GM12878 (cell line): Measurements from ENCODE around the gene COL4A2. TPM values are rescaled to one million over a fixed set of nuclear protein-coding genes. Genes with fewer than 3 reads are reported as not detected.

ENCODE experiments used
- ATAC-seq: fragments of 200-7000 bp; cut with Tn5 transposase; 3 replicates; pipeline ENCODE4 v1.9.1; 2020; ENCODE audit warnings: mild to moderate bottlenecking, moderate library complexity
- BruUV-seq: library from RNA; stranded (reverse); fragments of 400-500 nt; replicated peaks from 2 replicates; lab custom pipeline; 2021; lab: Mats Ljungman, UMichigan
- CTCF ChIA-PET: fragments of 300-600 bp; sonication (Branson Sonifier 250); formaldehyde crosslinking; extraction: SDS; loops from one replicate; lab custom pipeline; 2021; ENCODE audit warnings: inconsistent platforms; lab: Yijun Ruan, JAX
- POLR2A ChIA-PET: fragments of 350-600 bp; formaldehyde crosslinking; extraction: SDS; loops from one replicate; lab custom pipeline; 2021; ENCODE audit warnings: inconsistent platforms; lab: Charles Lee
- RAD21 ChIA-PET: fragments of 300-600 bp; sonication (Branson Sonifier 250); formaldehyde crosslinking; loops from one replicate; lab custom pipeline; 2023; ENCODE audit warnings: antibody characterized with exemption; ENCODE audit not compliant: unreplicated experiment; lab: Charles Lee
- SMC1A ChIA-PET: fragments of 300-600 bp; sonication (Branson Sonifier 250); formaldehyde crosslinking; loops from one replicate; lab custom pipeline; 2023; ENCODE audit not compliant: unreplicated experiment, uncharacterized antibody; lab: Charles Lee
- DNase-seq: peaks from one replicate; pipeline ENCODE4 v3.0.0-alpha.2; 2011; ENCODE audit warnings: low read depth, low spot score
- FAIRE-seq: peaks from 3 replicates; lab custom pipeline; 2011; peaks lifted over from hg19 to GRCh38; lab: Jason Lieb, UNC
- H2AFZ ChIP-seq: 2 replicates; pipeline ENCODE4 v1.6.0; 2011; ENCODE audit warnings: low read depth, low read length, control low read depth; ENCODE audit not compliant: control insufficient read depth
- H3K27ac ChIP-seq: 2 replicates; pipeline ENCODE4 v1.5.1; 2011; ENCODE audit warnings: control low read depth; ENCODE audit not compliant: control insufficient read depth, insufficient read depth
- H3K27me3 ChIP-seq, 2 experiments: replicated peaks in 1 of 2; 2 replicates each; pipeline versions ENCODE4 v1.6.0 to v1.6.1; 2011; ENCODE audit warnings: low read length in 1 of 2; ENCODE audit not compliant: control insufficient read depth in 2 of 2, insufficient read depth in 2 of 2
- H3K36me3 ChIP-seq, 2 experiments: 2 replicates each; pipeline ENCODE4 v1.5.1; 2011; ENCODE audit warnings: low read length in 1 of 2; ENCODE audit not compliant: control insufficient read depth in 2 of 2, insufficient read depth in 2 of 2
- H3K4me1 ChIP-seq: 2 replicates; pipeline ENCODE4 v1.6.1; 2011; ENCODE audit warnings: mild to moderate bottlenecking, low read length, moderate library complexity, mixed read lengths; ENCODE audit not compliant: control insufficient read depth, insufficient read depth
- H3K4me2 ChIP-seq: 2 replicates; pipeline ENCODE4 v1.6.0; 2011; ENCODE audit warnings: control low read depth; ENCODE audit not compliant: control insufficient read depth, insufficient read depth
- H3K4me3 ChIP-seq: fragments of 200-600 bp; sonication (generic); 2 replicates; pipeline ENCODE4 v1.5.1; 2016
- H3K79me2 ChIP-seq: 2 replicates; pipeline ENCODE4 v1.6.0; 2011; ENCODE audit warnings: low read length; ENCODE audit not compliant: control insufficient read depth, insufficient read depth
- H3K9ac ChIP-seq: 2 replicates; pipeline ENCODE4 v1.8.0; 2011; ENCODE audit warnings: low read length, control low read depth, mixed read lengths; ENCODE audit not compliant: control insufficient read depth, insufficient read depth
- H3K9me3 ChIP-seq: replicated peaks from 3 replicates; pipeline ENCODE4 v1.5.1; 2011; ENCODE audit warnings: mild to moderate bottlenecking, low read length; ENCODE audit not compliant: control insufficient read depth, insufficient read depth
- H4K20me1 ChIP-seq: 2 replicates; pipeline ENCODE4 v1.6.0; 2011; ENCODE audit not compliant: control insufficient read depth, insufficient read depth
- MEF2B ChIP-seq: fragments of 450-650 bp; IDR thresholded peaks from 2 replicates; pipeline ENCODE4 v1.6.1; 2018; ENCODE audit warnings: mild to moderate bottlenecking, moderate library complexity; ENCODE audit not compliant: partially characterized antibody, poor library complexity, severe bottlenecking
- POU2F2 ChIP-seq: IDR thresholded peaks from 3 replicates; pipeline ENCODE4 v1.6.1; 2011; ENCODE audit warnings: low read depth, mild to moderate bottlenecking, low read length, borderline replicate concordance
- SPI1 ChIP-seq: IDR thresholded peaks from 2 replicates; pipeline ENCODE4 v1.6.1; 2011; ENCODE audit warnings: low read depth, mild to moderate bottlenecking, low read length, moderate library complexity, borderline replicate concordance; ENCODE audit not compliant: insufficient read depth
- TBL1XR1 ChIP-seq: IDR thresholded peaks from 2 replicates; pipeline ENCODE4 v1.6.1; 2012; ENCODE audit warnings: low read depth, low read length, improper control_type of control experiment
- TCF12 ChIP-seq: IDR thresholded peaks from 2 replicates; pipeline ENCODE4 v1.6.1; 2011; ENCODE audit warnings: low read depth, mild to moderate bottlenecking, low read length
- ZNF622 ChIP-seq: fragments of 450-650 bp; IDR thresholded peaks from 2 replicates; pipeline ENCODE4 v1.6.1; 2017; ENCODE audit warnings: mild to moderate bottlenecking, inconsistent platforms
- WGBS: methylation state at CpG from one replicate; pipeline ENCODE4 v1.1.6; 2016; ENCODE audit warnings: low lambda C conversion rate; ENCODE audit not compliant: insufficient replicate concordance, insufficient coverage; ENCODE audit errors: missing lambda C conversion rate; 5-methylcytosine and 5-hydroxymethylcytosine counted together
- in situ Hi-C: fragments of 300-500 bp; cut with MboI; formaldehyde crosslinking; loops from 9 replicates; pipeline ENCODE4 v1.14.3; 2018; ENCODE audit warnings: mixed read lengths
- intact Hi-C: fragments of 100-400 bp; cut with micrococcal nuclease; formaldehyde crosslinking; loops from one replicate; pipeline ENCODE4 v1.14.2; 2022; ENCODE audit not compliant: unreplicated experiment
- polyA plus RNA-seq, 11 experiments: library from polyadenylated mRNA; depleted of rRNA in 4 of 11; unstranded in 6 of 11; stranded (reverse) in 5 of 11; fragments of >200 nt; fragmentation: Nextera tagmentation in 4 of 11; fragmentation: Illumina TruSeq in 1 of 11; extraction: Ambion mirVana in 4 of 11; extraction: Trizol in 1 of 11; gene quantifications; 1 replicate in 1 of 11; 2 replicates in 10 of 11; pipeline versions ENCODE4 v1.2.1 to v1.2.3, GENCODE V29; 2011 to 2016; ENCODE audit warnings: inconsistent platforms in 2 of 11, missing spikeins in 2 of 11, low read depth in 1 of 11
- total RNA-seq, 4 experiments: library from RNA; depleted of rRNA in 3 of 4; stranded (reverse); fragments of >200 nt in 3 of 4; fragmentation: Illumina TruSeq in 1 of 4; extraction: Trizol in 1 of 4; gene quantifications; 2 replicates each; pipeline versions ENCODE4 v1.2.1 to v1.2.3, GENCODE V29; 2013 to 2021
- TF ChIP-seq, protein P1 (sequence below): fragments of 450-650 bp; IDR thresholded peaks from 2 replicates; pipeline ENCODE4 v1.6.1; 2017; ENCODE audit warnings: mild to moderate bottlenecking

COL4A2 gene
- total and polyA plus RNA-seq, 10 of the 15 experiments (the other 5 are each of a cell fraction or from before 2014, with no cell fraction given), result 0.16 to 1.6 (median 0.62) TPM; not detected in 3

DNA sequence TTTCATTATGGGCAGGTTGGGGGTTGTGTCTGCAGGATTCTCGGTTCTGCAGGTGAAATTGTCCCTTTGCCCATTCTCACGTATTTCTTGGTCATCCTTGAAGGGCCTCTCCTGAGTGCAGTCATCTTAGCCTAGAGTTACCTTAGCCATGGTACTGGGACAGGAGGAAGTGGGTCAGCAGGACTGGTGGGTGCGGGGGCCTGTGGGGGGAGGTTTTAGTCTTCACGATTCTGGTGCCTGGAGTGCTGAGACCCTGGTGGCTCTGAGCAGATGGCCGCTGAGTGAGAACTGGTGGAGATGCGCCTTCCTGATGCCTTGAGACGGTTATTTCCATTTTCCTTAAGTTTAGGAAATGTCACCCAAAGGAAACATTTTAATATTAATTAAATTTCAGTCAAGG is 11.8 kb downstream of the COL4A2 start:
- DNase-seq (no peak), ATAC-seq (no peak), FAIRE-seq (no peak)
- in situ Hi-C loops, result no loop called here
- no peak overlapping the region for H2AFZ ChIP-seq
- SMC1A ChIA-PET, result no interaction called here
- WGBS, result 31% methylated on average over 7 of the region's 7 CpGs
- no peak overlapping the region for H3K4me3 ChIP-seq
- H3K9me3 ChIP-seq, result no peaks in the 10 kb centered on the region
- H3K79me2 ChIP-seq, result no peaks in the 10 kb centered on the region
- POLR2A ChIA-PET, result no interaction called here
- H3K36me3 ChIP-seq, result no peaks in the 10 kb centered on the region
- intact Hi-C loops, result no loop called here
- CTCF ChIA-PET, result no interaction called here
- no peaks in the 10 kb centered on the region; a peak in 3 of 4 replicates for H3K27me3 ChIP-seq
- H4K20me1 ChIP-seq, result no peaks in the 10 kb centered on the region
- BruUV-seq, result no TSS peak
- H3K9ac ChIP-seq, result no peak overlapping the region
- H3K4me2 ChIP-seq, result no peak overlapping the region
- no peak for TF ChIP-seq ZNF622
- TF ChIP-seq SPI1, result no peak
- TF ChIP-seq TCF12, result no peak
- TF ChIP-seq POU2F2, result no peak
- TF ChIP-seq MEF2B, result no peak
- TF ChIP-seq, protein P1, sequence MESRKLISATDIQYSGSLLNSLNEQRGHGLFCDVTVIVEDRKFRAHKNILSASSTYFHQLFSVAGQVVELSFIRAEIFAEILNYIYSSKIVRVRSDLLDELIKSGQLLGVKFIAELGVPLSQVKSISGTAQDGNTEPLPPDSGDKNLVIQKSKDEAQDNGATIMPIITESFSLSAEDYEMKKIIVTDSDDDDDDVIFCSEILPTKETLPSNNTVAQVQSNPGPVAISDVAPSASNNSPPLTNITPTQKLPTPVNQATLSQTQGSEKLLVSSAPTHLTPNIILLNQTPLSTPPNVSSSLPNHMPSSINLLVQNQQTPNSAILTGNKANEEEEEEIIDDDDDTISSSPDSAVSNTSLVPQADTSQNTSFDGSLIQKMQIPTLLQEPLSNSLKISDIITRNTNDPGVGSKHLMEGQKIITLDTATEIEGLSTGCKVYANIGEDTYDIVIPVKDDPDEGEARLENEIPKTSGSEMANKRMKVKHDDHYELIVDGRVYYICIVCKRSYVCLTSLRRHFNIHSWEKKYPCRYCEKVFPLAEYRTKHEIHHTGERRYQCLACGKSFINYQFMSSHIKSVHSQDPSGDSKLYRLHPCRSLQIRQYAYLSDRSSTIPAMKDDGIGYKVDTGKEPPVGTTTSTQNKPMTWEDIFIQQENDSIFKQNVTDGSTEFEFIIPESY, result no peak
- no peak for TF ChIP-seq TBL1XR1
- no peaks in the 10 kb centered on the region for H3K4me1 ChIP-seq
- RAD21 ChIA-PET, result no interaction called here
- no peak overlapping the region for H3K27ac ChIP-seq
